Adrenal gland (tissue), 12 donors: ENCODE data around the gene LRRK1. TPM values are rescaled to one million over a fixed set of nuclear protein-coding genes. Genes with fewer than 3 reads are reported as not detected.

ENCODE experiments used
- DNase-seq, 7 donors: peaks; one replicate each; pipeline ENCODE4 v3.0.0-alpha.2; 2019 to 2020
- H3K27ac ChIP-seq, 5 donors: fragments of 200-600 bp; sonication (generic) in 4 of 5; 1 replicate in 3 of 5; 2 replicates in 2 of 5; pipeline versions ENCODE4 v1.5.1 to v1.8.0; 2016 to 2020; ENCODE audit warnings: mild to moderate bottlenecking in 1 of 5
- H3K27me3 ChIP-seq: fragments of 200-600 bp; 2 replicates; pipeline ENCODE4 v1.8.0; 2021
- H3K36me3 ChIP-seq, 2 donors: fragments of 200-600 bp; replicated peaks in 1 of 2; 1 replicate in 1 of 2; 2 replicates in 1 of 2; pipeline versions ENCODE4 v1.5.1 to v1.8.0; 2018 to 2022
- H3K4me1 ChIP-seq, 2 donors: fragments of 200-600 bp; replicated peaks in 1 of 2; 1 replicate in 1 of 2; 2 replicates in 1 of 2; pipeline versions ENCODE4 v1.5.1 to v1.8.0; 2018 to 2021
- H3K4me3 ChIP-seq, 4 donors: fragments of 200-600 bp; sonication (generic) in 3 of 4; one replicate each; pipeline ENCODE4 v1.5.1; 2016 to 2018
- H3K9me3 ChIP-seq, 3 donors: fragments of 200-600 bp; sonication (generic) in 1 of 3; replicated peaks in 1 of 3; 1 replicate in 2 of 3; 2 replicates in 1 of 3; pipeline versions ENCODE4 v1.5.1 to v1.8.0; 2016 to 2021
- POLR2A ChIP-seq, 2 donors: fragments of 450-650 bp; IDR thresholded peaks; one replicate each; pipeline ENCODE4 v1.6.1; 2017; ENCODE audit warnings: antibody characterized with exemption in 2 of 2, mild to moderate bottlenecking in 2 of 2, moderate library complexity in 1 of 2
- WGBS, 4 donors: extraction: QIAGEN DNeasy Blood & Tissue Kit in 2 of 4; methylation state at CpG; one replicate each; pipeline versions ENCODE4 v1.1.5 to v1.1.7; 2013 to 2017; 5-methylcytosine and 5-hydroxymethylcytosine counted together
- intact Hi-C, 2 donors: fragments of 100-400 bp; cut with DNase I; formaldehyde crosslinking; loops; one replicate each; pipeline versions ENCODE4 v1.14.1 to v1.15.0; 2022 to 2023
- polyA plus RNA-seq, 3 donors: library from polyadenylated mRNA; stranded (reverse); fragments of 200-250 nt in 2 of 3; fragments of 350-450 nt in 1 of 3; fragmentation: Illumina TruSeq in 1 of 3; extraction: RNeasy Lipid Tissue Mini Kit (QIAGEN cat#74804) in 1 of 3; gene quantifications; one replicate each; pipeline ENCODE4 v1.2.3, GENCODE V29; 2013 to 2014
- total RNA-seq, 9 donors: library from RNA; depleted of rRNA in 4 of 9; stranded (reverse); fragments of >200 nt in 4 of 9; fragments of 120-200 nt in 1 of 9; fragmentation: NEBNext Ultra II Directional in 1 of 9; extraction: Animal tissue kit (Norgen Biotek cat#: 25700) in 1 of 9; gene quantifications; one replicate each; pipeline versions ENCODE4 v1.1.0 to v1.2.4, GENCODE V29; 2013 to 2023
- TF ChIP-seq, protein P1 (sequence below), 6 experiments: fragments of 450-650 bp in 4 of 6; fragments of 200-600 bp in 2 of 6; sonication (generic) in 1 of 6; IDR thresholded peaks; 1 replicate in 5 of 6; 2 replicates in 1 of 6; pipeline versions ENCODE4 v1.5.1 to v1.8.0; 2016 to 2021; ENCODE audit warnings: antibody characterized with exemption in 6 of 6, mild to moderate bottlenecking in 2 of 6, moderate library complexity in 1 of 6
- donor health status: healthy with polysubstance abuse.
- donor health status: Bipolar disorder and iron deficiency.
- donor health status: DM: yes; HTN: yes; CAD: no.
- donor health status: DM: no; HTN: no; CAD: no.
- donor health status: DM: no; HTN: no; CAD: no.
- donor health status: DM: yes; HTN: yes; CAD: no.

LRRK1 gene
- total and polyA plus RNA-seq, 12 donors, result 0.44 to 13.1 (median 7.7) TPM

DNA sequence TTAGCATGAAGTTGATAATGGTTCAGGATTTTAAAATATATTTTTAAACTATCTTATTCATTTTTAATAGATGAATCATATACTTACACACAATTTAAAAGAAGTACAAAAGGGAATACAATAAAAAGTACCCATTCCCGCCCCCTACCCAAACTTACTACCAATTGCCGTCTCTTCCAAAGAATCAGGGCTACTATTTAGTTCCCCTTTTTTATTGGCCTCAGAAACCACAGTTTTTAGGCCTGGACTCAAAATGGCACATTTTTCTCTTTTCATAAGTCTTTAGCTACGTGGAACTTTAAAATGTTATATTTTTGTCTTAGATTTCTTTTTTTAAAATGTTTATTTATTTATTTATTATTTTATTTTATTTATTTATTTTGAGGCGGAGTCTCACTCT lies 18.0 kb downstream of the LRRK1 start:
- Histone ChIP-seq H3K27me3 (no peaks in the 10 kb centered on the region), H3K9me3 (no peaks in the 10 kb centered on the region), H3K27ac (no peak overlapping the region), H3K4me1 (no peaks in the 10 kb centered on the region), H3K36me3 (no peaks in the 10 kb centered on the region), H3K4me3 (no peak overlapping the region)
- DNase-seq, result no peak
- TF ChIP-seq POLR2A (IDR thresholded peaks at IDR 0.05), result no peak
- intact Hi-C loops, result no loop called here
- WGBS, 4 donors, result 79 to 85% (median 82%) methylated on average over 4 of the region's 4 CpGs

DNA sequence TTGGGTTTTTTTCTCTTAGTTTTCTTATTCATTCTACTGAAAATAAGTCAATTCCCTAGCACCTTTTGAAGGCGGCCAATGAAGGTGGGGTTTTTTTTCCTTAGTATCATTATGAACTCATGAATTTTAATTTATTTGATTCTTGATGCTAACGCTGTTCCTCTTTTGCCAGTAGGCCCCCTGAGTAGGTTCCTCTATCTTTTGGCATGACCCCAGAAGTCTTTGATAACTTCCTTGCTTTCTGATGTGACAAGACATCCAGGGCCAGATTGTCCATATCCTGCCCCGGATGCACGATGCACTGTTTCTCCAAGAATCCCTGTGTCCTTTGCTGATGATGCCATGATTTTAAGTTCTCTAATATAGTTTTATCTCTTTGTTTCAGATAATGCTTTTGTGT lies 20.6 kb downstream of the LRRK1 start:
- H3K27me3 ChIP-seq, result no peaks in the 10 kb centered on the region
- no peak for TF ChIP-seq POLR2A (IDR thresholded peaks at IDR 0.05)
- TF ChIP-seq, protein P1, sequence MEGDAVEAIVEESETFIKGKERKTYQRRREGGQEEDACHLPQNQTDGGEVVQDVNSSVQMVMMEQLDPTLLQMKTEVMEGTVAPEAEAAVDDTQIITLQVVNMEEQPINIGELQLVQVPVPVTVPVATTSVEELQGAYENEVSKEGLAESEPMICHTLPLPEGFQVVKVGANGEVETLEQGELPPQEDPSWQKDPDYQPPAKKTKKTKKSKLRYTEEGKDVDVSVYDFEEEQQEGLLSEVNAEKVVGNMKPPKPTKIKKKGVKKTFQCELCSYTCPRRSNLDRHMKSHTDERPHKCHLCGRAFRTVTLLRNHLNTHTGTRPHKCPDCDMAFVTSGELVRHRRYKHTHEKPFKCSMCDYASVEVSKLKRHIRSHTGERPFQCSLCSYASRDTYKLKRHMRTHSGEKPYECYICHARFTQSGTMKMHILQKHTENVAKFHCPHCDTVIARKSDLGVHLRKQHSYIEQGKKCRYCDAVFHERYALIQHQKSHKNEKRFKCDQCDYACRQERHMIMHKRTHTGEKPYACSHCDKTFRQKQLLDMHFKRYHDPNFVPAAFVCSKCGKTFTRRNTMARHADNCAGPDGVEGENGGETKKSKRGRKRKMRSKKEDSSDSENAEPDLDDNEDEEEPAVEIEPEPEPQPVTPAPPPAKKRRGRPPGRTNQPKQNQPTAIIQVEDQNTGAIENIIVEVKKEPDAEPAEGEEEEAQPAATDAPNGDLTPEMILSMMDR (IDR thresholded peaks at IDR 0.05), result no peak
- H3K4me1 ChIP-seq, result no peaks in the 10 kb centered on the region
- no peak for DNase-seq
- no peaks in the 10 kb centered on the region for H3K9me3 ChIP-seq
- no peak overlapping the region for H3K4me3 ChIP-seq
- no peaks in the 10 kb centered on the region for H3K36me3 ChIP-seq
- intact Hi-C loops, result no loop called here
- 61 to 75% (median 71%) methylated on average over 4 of the region's 4 CpGs for WGBS, 4 donors
- no peak overlapping the region for H3K27ac ChIP-seq

DNA sequence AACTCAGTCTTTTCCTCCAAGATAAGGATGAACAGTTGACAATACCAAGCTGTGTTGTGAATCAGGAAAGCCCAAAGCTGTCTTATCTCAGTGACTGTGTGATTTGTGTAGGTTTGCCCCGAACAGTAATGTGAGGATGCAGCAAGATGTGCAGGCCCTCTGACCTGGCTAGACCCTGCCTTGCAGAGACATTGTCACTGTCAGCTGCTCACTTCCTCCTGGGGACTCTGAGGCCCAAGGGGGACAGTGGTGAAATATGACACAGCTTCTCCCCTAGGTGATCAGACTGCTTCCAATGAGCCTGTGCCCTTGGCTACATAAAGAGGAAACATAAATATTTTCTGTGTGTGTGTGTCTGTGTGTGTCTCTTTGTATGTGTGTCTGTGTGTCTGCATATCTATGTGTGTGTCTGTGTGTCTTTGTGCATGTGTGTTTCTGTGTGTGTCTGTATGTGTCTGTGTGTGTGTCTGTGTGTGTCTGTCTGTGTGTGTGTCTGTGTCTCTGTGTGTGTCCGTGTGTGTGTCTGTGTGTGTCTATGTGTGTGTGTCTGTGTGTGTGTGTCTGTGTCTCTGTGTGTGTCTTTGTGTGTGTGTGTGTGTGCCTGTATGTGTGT lies 21.7 kb downstream of the LRRK1 start:
- 21 to 63% (median 53%) methylated on average over 2 of the region's 2 CpGs for WGBS, 4 donors
- Histone ChIP-seq H3K36me3 (no peaks in the 10 kb centered on the region), H3K27me3 (no peaks in the 10 kb centered on the region), H3K4me1 (no peaks in the 10 kb centered on the region), H3K27ac (no peak overlapping the region), H3K9me3 (no peaks in the 10 kb centered on the region), H3K4me3 (no peak overlapping the region)
- TF ChIP-seq POLR2A (IDR thresholded peaks at IDR 0.05), result no peak
- TF ChIP-seq, protein P1 (IDR thresholded peaks at IDR 0.05), result no peak
- intact Hi-C loops, result no loop called here
- DNase-seq, result no peak

DNA sequence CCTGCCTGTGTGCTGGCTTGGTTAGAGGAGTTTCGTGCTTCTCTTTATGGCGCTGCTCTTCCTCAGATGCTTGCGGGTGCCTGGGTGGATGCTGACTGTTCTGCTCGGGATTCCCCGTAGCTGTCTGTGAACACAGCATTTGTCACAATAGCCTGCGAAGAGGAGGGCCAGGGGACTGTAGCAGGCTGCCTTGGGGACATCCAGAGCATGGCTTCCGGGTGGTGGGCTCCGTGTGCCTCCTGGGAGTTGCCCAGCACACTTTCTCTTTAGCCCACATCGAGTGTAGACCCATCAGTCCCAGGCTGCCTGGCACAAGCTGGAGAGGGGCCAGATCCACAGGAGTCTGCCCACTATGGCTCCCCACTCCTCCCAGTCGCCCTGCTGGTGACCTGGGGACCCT lies 22.4 kb downstream of the LRRK1 start:
- Histone ChIP-seq H3K4me1 (no peaks in the 10 kb centered on the region), H3K27me3 (no peaks in the 10 kb centered on the region), H3K27ac (no peak overlapping the region), H3K4me3 (no peak overlapping the region), H3K9me3 (no peaks in the 10 kb centered on the region), H3K36me3 (no peaks in the 10 kb centered on the region)
- TF ChIP-seq POLR2A (IDR thresholded peaks at IDR 0.05), result no peak
- TF ChIP-seq, protein P1 (IDR thresholded peaks at IDR 0.05), result no peak
- intact Hi-C loops, result no loop called here
- WGBS, 4 donors, result 56 to 73% (median 61%) methylated on average over 5 to 10 of the region's 10 CpGs
- no peak for DNase-seq
